Measurements from ENCODE around the gene TEDC1.

TEDC1 gene, protein sequence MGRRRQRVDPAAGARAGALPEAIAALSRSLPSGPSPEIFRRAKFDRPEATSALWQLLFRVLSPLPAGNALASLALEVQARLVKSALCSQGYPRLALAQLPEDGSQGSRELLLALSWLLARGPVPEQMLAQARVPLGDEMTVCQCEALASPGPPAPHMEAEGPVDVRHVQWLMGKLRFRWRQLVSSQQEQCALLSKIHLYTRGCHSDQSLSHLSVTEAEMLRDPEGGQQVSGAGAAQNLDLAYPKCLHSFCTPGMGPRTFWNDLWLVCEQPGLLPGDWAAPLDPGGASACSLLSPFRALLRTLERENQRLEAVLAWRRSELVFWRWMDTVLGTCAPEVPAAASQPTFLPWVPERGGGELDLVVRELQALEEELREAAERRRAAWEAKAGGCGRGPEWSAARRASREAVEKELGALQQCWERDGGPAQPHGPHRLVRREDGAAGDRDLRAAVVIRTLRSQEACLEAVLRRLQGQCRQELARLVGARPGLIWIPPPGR

DNA sequence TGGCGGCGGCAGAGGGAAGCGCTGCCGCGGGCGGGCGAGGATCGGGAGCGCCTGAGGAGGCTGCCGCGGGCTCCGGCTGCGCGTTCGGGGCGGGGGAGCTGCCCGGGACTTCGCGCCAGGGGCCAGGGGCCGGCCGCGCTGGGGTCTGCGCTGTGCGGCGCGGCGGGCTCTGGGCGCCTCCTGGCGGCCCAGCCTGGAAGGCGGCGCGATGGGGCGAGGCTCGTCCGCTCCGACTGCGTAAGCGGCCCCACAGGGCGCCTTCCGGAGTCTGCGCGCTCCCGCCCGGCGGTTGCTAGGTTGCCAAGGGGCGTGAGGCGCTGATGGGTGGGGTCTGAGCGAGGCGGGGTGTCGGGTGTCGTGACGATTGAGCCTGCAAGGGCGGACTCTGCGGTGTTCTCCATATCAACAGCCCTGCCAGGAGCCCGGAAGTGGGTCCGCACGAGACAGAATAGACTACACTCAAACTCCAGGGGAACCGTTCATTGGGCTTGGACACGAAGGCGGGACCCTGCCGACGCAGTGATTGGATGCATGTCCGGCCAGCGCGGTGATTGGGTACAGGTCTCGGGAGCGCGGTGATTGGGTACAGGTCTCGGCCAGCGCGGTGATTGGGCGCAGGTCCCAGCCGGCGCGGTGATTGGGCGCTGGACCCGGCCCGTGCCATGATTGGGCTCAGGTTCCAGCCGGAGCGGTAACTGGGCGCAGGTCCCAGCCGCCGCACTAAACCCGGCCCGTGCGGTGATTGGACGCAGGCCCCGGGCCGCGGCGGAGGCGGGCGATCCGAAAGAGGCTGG lies at the start of gene TEDC1:
TEDC1 (plus strand) TSS at position 675 of the 794 bp plus-strand sequence. CDS start 130 bp downstream, outside the sequence.
- peak; percentile 99 for DNase-seq

- no peak for DNase-seq
Observed at GRCh38 chr14:105442125-105442524, 48.9 kb upstream of the TEDC1 start.

DNA sequence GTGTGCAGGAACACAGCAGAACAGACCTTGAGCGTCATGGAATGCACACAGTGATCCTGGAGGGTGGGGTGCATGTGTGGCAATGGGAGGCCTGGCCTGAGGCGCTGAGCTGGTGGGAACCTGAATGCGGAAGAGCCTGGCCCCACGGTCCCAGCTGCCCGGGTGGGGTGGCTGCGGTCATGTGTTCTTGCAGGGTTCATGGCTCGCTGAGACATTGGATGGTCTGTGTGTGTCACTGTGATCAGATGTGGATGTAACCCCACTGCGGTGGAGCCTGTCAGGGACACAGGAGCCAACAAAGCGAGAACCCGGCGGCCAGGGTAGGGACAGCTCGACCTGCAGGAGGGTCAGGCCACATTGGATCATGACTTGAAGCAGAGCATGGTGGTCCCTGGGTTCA lies 48.2 kb upstream of the TEDC1 start:
- DNase-seq = no peak

GRCh38 chr14:105444859-105445258 lies 46.2 kb upstream of the TEDC1 start:
- no peak for DNase-seq

DNA sequence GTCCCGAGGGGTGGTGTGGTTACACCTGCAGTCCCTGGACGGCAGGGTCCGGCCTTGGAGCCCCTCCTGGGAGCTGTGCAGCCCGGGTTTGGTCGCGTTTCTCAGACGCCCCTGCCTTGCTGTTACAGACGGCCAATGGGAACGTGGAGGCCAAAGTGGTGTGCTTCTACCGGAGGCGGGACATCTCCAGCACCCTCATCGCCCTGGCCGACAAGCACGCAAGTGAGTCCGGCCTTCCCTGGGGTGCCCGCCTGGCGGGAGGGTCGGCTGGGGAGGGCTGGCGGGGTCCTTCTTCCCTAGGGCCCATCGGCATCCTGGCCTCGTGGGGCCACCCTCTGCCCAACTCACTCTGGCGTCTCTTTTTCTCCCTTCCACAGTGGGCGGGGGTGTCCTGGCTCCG lies 45.8 kb upstream of the TEDC1 start:
- DNase-seq = no peak

GRCh38 chr14:105445901-105446845 lies 44.9 kb upstream of the TEDC1 start:
- no peak for DNase-seq

DNA sequence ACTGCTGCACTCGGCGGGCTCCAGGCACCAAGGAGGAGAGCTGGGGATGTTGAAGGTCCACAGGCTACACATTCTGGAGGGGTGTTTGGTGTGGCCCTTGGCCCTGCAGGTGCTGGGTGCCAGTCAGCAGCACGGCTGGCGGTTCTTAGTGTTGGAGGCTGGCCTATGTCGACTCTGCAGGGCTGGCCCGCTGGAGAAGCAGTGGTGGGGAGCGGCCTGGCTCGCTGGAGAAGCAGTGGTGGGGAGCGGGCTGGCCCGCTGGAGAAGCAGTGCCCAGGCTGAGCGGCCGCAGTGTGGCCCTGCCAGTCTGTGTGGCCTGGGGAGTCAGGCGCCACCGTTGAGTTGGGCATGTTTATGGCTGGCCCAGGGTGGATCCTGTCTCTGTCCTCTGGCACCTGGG lies 44.1 kb upstream of the TEDC1 start:
- no peak for DNase-seq

DNA sequence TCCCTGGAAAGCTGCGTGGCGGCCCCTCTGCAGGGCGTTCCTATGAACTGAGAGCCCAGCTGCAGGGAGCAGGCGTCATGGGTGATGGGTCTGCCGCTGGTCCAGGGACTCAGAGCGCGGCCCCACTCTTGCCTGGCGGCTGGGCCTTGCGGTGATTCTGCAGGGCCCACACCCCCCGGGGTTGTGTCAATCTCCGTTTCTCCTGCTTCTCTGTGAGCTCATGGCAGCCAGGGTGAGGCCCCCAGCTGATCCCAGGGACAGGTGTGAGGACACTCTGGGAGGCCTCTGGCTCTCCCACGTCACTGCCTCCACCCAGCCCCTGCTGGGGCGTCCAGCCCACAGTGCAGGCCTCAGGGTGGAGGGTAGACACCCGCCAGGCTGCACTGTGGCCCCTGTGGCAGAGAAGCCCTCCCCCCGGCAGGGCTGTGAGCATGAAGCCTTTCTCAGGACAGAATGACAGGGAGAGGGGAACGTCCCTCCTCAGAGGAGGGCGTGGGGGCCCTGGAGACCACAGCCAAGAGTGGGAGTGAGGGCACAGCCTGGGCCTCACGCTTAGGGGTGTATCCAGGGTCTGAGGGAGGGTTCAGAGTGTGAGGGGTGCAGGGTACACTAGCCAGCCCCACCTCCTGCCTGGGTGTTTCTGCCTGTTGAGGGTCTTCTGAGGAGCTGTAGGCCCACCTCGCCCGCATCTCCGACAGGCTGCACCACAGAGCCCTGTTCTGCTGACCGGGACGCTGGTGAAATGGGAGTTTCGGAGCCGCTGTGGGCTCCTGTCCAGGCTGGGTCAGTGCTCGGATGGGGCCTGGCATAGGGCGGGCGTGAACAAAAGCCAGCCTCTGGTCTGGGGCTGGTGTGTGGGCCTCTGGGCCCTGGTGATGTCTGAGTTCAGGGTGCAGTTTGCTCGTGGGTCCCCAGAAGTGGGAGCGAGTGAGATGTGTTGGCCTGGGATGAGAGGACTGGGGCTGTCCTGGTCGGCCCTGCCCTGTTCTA lies 43.1 kb upstream of the TEDC1 start:
- no peak for DNase-seq

GRCh38 chr14:105448706-105449111 lies 42.3 kb upstream of the TEDC1 start:
- peak; percentile 72 for DNase-seq

- no peak for DNase-seq
Observed at GRCh38 chr14:105449276-105450122, 41.5 kb upstream of the TEDC1 start.

- DNase-seq = no peak
Observed at GRCh38 chr14:105450123-105450505, 40.9 kb upstream of the TEDC1 start.

DNA sequence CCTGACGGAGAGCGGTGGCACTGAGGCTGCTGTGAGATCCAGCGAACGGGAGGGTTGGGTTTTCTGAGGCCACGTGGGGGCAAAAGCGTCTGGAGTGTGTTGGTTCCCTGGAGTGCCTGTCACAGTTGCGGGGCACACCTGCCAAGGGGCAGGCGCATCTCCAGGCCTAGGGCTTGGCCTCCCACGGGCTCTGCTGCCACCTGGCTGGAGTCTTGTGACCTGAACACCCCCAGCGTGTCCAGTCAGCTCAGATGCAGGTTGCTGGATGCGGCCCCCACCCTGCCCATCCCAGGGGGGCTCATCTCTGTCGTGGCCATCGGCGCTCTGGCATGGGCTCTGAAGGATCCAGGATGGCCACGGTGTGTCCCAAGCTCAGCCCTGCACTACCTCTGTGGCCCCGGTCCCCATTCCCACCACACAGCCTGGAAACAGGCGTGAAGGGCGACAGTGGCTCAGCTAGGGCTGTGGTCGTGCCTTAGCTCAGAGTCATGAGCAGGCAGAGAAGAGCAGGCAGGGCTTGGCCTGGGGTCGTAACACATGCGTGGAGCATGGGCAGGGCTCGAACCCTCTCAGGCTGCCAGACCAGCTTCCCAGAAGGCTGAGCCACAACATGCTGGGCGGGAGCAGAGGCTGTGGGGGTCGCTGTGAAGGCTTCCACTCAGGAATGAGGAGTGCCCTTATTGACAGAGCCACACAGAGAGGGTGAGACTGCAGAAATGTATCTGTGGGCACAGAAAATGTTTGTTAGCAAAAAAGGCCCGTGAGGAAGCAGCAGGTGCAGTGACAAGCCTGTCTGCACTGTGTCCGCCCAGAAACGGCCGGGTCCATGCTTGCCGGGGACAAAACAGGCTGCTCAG lies 40.0 kb upstream of the TEDC1 start:
- no peak for DNase-seq

GRCh38 chr14:105452963-105453362 lies 38.1 kb upstream of the TEDC1 start:
- no peak for DNase-seq

- no peak for DNase-seq
Observed at GRCh38 chr14:105453847-105454246, 37.2 kb upstream of the TEDC1 start.

DNA sequence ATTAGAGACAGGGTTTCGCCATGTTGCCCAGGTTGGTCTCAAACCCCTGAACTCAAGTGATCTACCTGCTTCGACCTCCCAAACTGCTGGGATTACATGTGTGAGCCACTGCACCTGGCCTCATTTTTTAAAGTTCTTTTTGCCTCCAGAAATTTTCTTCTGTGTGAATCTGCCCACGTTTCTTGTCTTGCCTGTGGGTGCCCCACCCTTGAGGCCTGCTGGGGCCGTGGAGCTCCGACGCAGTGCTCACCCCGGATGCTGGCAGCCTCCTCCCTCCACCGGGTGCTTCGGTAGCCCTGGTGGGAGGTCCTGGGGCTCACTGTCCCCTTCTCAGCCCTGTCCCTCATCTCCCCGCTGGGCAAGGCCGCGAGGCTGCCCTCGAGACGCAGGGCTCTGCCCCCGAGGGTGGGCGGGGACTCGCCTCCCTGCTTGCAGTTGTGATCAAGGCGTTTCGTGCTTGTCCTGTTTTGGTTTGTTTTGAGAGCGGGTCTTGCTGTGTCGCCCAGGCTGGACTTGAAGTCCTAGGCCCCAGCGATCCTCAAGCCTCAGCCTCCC lies 35.9 kb upstream of the TEDC1 start:
- no peak for DNase-seq

DNA sequence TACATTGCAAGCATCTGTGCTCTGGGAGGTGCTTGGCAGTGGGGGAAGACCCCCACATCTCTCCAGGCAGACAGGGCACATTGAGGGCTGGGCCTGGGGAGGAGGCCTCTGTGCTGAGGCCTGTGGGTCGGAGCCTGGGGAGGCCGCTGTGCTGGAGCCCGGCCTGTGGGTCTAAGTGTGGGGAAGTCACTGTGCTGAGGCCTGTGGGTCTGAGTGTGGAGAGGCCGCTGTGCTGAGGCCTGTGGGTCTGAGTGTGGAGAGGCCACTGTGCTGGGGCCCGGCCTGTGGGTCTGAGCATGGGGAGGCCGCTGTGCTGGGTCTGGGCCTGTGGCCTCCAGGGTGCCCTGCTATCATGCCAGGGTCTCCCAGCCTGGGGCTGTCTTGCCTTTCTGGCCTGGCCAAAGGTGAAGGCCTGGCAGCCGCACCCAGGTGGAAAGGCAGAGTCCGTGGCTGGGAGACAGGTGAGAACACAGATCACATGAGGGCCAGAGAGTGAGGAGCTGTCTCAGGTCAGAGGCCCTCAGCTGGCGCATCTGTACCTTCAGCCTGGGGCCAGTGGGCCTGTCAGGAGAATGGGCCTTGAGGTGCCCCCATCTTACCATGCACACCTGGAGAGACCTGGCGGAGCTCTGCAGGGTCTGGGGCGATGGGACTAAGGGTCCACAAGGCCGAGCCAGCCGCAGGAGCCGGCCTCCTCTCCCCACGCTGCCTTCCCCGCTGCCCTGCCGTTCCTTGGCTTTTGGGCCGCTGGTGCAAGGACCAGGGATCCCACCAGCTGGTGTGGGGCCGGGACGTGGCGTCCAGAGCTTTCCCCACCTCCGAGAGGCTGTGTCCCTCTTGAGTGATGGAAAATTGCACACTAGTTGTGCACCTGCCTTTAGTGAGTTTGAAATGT lies 35.0 kb upstream of the TEDC1 start:
- no peak for DNase-seq

DNA sequence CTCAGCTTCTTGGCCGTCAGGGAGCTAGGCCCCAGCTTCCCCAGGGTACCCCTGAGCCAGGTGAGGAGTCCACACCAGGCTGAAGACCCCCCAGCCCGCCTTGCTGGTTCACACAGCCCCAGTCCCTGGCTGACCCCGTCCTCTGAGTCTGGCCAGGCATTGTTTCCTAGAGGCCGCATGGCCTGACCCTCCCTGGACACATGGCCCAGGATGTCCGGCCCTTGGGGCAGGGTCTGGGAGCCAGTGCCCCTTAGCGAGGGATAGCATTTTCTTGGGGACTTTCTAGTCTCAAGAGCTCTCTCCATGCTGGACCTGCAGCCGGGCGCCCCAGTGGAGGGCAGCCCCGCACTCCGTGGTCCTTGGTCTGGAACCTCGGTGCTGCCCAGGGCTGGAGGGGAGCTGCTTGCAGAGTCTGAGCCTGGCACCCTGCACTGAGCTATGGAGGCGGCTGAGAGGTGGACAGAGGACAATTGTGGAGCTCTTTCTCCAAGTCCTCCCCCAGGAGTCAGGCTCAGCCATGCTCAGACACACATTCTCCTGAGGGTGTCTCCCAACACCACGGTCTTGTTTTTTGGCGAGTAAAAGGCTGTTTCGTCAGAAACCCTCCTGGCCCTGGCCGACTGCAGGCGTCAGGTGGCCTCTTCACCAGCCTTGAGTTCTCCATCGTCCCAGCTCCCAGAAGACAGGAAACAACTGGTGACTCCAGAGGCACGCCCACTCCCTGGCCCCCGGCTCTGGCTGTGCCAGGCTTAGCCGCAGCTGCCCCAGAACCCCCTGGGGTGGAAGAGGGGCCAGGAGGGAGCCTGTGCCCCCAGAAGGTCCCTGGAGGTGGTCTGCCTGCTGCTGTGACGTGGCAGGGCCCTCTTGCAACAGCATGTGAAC lies 34.1 kb upstream of the TEDC1 start:
- no peak for DNase-seq

Measured in activated CD4-positive, alpha-beta T cell treated with anti-CD3 and anti-CD28 coated beads for 48 hours (primary cell).